ENCODE data around the gene UFD1.

The UFD1 gene

DNA sequence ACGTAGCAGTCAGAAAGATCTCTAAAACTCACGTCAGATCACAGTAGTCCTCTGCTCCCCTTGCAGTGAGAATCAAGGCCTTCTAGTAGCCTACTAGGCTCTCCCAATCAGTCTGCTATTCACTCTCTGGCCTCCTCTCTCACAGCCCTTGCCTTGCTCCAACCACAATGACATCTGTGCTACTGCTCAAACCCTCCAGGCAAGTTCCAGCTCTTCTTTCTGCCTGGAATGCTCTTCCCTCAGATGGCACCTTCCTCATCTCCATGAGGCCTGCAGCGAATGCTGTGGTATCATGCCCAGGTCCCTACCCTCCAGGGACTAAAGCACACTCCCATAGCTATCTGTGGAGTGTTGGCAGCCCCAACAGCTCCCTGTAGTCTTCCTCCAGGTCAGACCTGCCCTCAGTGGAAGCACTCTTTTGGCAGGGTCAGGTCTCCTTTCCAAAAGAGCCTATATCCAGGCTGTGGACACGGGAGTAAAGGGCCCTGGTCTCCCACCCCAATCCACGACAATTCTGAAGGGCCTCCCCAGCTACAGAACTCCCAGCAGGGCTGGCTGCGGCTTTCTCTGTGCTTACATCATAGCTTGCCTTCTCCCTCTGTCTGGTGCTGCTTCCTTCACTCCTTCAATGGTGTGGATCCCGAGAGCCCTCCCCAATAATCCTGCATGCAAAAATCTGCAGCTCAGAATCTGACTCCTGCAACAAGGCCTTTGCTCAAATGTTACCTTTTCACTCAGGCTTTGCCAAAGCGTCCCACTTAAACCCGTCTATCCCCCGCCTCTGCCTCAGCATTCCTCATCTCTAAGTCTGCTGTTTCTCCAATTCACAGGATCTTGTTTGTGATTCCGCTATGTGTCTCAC, 56.3 kb downstream of the UFD1 start:
- DNase-seq (ENCODE audit: low read depth): no peak

DNA sequence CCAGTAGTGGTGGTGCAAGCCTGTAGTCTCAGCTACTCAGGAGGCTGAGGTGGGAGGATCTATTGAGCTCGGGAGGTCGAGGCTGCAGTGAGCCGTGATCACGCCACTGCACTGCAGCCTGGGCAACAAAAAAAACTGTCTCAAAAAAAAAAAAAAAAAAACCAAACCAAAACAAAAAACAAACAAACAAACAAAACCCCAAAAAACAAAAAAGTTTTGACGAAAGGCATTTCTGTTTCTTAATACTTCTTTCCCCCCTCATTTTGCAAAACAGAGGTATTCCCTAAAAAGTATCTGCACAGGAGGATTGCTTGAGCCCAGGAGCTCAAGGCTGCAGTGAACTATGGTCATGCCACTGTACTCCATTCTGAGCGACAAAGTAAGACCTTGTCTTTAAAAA, 58.7 kb downstream of the UFD1 start:
- DNase-seq (ENCODE audit: low read depth): no peak

DNA sequence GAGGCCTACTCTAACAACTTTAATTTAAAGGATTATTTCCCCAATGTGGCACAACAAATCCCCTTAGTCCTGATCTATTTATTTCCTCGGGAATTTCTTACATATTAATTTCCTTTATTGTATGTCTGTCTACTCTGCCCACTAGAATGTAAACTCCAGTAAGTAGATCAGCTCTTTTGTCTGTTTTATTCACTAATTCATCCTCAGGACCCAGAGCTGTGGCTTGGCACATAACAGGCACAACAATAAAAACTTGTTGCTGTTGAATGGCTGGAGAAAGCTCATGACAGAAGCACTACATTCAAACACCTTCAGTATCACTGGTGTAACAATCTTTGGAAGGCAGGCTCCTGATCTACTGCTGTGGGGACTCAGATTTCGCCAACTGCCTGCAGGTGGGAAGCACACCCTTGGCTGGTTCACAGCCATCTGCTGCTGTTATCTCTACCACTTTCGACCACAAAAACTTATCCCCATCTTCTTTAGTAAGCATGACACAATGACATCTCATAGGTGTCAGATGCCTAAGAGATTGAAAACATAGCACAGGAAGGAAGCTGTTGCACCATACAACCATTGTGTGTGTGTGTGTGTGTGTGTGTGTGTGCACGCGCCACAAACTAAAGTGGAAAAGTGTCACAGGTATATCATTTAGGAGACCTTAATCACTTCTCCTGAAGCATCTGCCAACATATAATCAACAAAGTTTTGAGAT, 59.4 kb downstream of the UFD1 start:
- DNase-seq (ENCODE audit: low read depth): peak; percentile 37

DNA sequence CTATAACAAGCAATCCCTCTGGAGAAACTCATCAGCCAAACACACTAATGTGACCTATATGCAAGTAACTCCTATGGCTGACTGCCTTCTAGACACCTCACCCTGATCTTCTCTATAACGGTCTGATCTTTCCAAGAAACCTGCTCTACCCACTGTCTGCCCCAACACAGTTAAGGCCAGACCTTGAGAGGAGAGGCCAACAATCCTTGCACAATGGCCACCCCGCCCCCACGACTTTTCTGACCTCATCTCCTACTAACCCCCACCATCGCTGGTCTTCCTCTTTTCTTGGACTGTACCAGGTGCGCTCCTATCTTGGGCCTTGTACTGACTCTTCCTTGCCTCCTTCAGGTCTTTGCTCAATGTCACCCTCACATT, 59.9 kb downstream of the UFD1 start:
- no peak for DNase-seq (ENCODE audit: low read depth)

- no peak for DNase-seq (ENCODE audit: low read depth)
Measured at GRCh38 chr22:19412923-19413322, 66.1 kb downstream of the UFD1 start.

DNA sequence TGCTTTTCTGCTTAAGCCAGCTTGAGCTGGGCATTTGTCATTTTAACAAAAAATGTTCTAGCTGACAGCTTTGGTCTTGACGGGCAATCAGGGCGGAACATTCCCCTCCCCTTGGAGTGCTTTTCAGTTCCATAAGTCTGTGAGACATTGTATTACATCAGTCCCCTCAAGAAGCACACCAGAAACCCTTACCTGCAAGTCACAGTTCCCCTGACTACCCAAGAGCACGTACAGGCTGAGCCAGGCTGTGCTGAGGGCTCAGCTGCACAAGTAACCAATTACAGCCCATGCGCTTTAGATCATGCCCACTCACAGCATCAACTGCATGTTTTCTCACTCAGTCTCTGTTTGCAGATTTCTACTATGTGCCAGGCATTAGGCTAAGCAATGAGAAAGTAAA, 66.5 kb downstream of the UFD1 start:
- DNase-seq (ENCODE audit: low read depth): no peak

- no peak for DNase-seq (ENCODE audit: low read depth)
Measured at GRCh38 chr22:19411690-19412045, 67.3 kb downstream of the UFD1 start.

DNA sequence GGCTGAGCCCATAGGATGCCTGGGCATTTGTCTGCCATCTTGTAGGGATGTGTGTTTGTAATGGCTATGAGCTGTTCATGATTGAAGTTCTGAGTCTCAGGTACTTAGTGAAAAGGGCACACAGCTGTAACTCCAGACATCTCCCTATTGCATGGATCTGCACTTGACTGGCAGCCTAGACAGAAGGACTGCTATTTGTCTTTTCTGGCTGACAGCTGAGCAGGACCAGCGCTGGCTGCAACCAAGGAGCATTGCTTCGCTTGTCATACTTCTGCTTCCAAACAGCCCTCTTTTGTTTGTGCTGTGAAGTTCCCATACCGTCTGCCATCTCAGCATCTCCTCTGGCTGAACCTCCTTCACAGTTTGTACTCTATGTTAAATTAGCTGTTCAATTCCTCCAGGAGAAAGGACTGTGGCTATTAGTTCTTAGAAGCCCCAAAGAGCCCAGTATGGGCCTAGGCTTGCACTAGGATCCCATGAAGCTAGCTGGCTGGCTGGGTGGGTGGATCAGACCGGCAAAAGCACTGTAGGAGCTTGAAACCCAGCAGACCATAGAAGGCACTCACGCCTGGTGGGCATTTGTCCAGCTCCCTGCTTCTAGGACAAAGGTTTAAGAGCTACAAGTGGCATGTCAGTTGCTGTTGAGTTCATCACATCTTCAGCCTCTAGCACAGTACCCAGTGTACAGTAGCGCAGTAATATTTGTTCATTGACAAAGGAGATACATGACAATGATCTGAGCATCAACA, 67.9 kb downstream of the UFD1 start:
- no peak for DNase-seq (ENCODE audit: low read depth)

DNA sequence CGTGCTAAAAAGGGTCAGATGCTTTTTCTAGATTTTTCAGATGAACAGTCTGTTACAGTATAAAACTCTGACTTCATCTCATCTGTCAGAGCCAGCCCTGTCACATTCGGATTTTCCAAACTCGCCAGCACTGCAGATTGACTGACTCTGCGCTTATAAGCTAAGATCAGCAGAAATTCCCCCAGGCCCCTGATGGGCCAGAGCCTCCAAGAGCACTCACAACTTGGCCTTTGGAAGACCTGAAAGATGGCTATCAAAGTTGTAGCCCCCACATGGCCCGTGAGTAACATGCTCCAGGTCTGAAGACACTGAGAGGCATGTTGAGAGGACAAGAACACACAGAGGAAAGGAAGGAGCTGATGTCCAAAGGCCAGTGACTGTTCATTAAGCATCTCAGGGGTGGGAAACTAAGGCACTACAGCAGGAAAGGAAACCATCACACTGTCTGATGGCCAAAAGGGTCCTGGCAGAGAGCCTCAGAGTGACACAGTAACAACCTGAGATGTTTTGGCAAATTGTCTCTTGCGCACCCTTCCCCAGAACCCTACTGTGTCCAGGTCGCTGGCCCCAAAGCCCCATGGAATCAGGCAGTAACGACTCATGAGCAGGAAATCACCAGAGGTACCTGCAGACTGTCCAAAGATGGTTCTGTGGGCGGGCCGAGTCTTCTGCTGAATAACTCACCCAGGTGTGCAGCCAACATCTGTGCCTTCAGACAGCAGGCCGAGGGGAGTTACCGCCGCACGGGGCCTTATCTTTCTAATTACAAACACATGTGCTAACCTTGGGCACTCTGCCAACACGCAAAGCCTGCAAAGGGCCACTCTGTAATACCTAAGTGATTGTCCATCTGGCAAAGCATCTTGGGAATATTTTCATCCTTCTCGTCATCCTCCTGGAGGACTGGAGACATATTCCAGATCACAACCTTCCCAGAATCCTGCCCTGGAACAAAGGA, 71.1 kb downstream of the UFD1 start:
- DNase-seq (ENCODE audit: low read depth): no peak

DNA sequence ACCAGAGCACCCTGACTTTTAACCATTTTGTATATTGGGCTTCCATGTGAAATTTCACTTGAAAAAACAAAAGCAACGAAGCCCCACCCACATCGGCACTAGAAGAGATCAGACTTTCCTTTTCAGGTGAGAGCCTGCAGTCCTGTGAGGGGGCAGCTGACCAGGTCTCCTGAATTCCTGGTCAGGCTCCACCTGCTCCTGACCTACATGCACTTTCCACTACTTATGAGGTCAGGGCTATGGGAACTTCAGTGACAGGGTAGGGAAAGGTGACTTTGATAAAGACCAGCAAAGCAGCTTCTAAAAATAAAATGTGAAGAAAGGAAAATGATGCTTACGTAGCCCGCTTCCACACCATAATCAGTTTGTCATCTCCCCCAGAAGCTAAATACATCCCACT, 72.1 kb downstream of the UFD1 start:
- DNase-seq (ENCODE audit: low read depth): no peak

GRCh38 chr22:19406281-19406811, 72.6 kb downstream of the UFD1 start:
- no peak for DNase-seq (ENCODE audit: low read depth)

DNA sequence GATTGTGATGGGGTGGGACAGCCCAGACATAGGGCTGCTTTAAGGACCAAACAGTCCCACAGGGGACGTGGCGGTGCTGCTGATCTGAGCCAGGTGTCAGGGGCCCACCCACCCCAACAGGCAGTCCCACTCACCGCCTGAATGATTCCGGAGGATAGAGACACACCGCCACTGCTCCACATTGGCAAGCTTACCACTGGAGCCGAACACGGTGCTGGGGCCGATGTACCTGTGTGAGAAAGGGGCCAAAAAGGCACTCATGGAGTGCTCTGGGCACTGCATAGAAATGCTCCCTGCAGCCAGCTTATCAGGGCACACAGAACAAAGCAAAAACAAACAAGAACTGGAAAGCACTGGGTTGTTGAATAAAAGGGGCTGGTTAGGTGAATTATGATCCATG, 73.3 kb downstream of the UFD1 start:
- DNase-seq (ENCODE audit: low read depth): no peak

GRCh38 chr22:19405133-19405532, 73.9 kb downstream of the UFD1 start:
- no peak for DNase-seq (ENCODE audit: low read depth)

- no peak for DNase-seq (ENCODE audit: low read depth)
Measured at GRCh38 chr22:19404676-19405075, 74.3 kb downstream of the UFD1 start.

DNA sequence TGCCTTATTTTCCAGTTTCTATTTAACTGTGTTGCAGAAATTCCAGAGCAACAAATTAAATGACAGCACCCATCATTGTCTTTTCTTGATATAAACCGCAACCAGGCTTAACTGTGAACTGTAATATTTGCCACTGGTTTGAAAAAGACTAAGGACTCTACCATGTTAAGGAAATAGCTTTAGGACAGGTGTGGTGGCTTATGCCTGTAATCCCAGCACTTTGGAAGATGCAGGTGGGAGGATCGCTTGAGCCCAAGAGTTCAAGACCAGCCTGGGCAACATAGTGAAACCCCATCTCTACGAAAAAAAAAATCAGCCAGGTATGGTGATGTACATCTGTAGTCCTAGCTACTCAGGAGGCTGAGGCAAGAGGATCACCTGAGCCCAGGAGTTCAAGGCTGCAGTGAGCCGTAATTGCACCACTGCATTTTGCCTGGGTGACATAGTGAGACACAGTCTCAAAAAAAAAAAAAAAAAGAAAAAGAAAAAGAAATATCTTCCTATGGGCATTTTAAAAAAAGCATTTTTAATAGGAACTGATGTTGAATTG, 76.3 kb downstream of the UFD1 start:
- DNase-seq (ENCODE audit: low read depth): no peak

GRCh38 chr22:19401483-19401882, 77.5 kb downstream of the UFD1 start:
- DNase-seq (ENCODE audit: low read depth): no peak

DNA sequence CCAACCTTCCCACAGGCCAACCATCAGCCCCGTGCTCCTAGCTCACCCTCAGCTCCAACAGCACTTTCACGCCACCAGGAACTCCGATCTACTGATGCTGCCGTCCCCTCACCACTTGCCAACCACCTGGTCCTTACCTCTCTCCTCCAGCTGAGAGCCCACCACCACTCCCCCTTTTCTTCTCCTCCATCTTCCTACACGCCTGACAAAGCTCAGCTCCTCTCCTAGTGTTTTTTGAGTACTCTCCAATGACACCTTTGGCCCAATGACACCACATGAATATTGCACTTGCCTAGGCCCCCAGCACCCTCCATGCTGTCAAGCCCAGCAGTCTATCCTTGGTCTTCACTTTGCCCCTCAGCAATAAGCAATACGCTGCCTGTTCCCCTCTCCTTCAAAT, 78.1 kb downstream of the UFD1 start:
- DNase-seq (ENCODE audit: low read depth): no peak

Data from activated T-cell treated with anti-CD3 and anti-CD28 coated beads for 24 hours (primary cell).